DOHH2 (cell line): ENCODE measurements around the gene ATP1A1.

Experiments
- CTCF ChIP-seq: fragments of 200-600 bp; sonication (generic); IDR thresholded peaks from one replicate; pipeline ENCODE4 v1.5.1; 2014; ENCODE audit warnings: antibody characterized with exemption, mild to moderate bottlenecking, low read depth, low read length; ENCODE audit not compliant: poor library complexity, severe bottlenecking
- EZH2phosphoT487 ChIP-seq: fragments of 200-600 bp; sonication (generic); IDR thresholded peaks from 2 replicates; pipeline ENCODE4 v1.6.1; 2017; ENCODE audit warnings: borderline replicate concordance, mild to moderate bottlenecking, antibody characterized with exemption, low read length, moderate library complexity, mixed read lengths

GRCh38 chr1:116413414-116413813 is 40.4 kb downstream of the ATP1A1 start:
- TF ChIP-seq CTCF (no peak), EZH2phosphoT487 (no peak)
